H54 (cell line): ENCODE data around the gene YAF2.

Source experiments
- DNase-seq: peaks from one replicate; pipeline ENCODE4 v3.0.0; 2011; ENCODE audit warnings: low spot score, mixed read lengths; ENCODE audit not compliant: insufficient read length
- FAIRE-seq: peaks from 3 replicates; lab custom pipeline; 2011; peaks lifted over from hg19 to GRCh38; lab: Jason Lieb, UNC
- POLR2A ChIP-seq: IDR thresholded peaks from 2 replicates; pipeline ENCODE4 v1.6.1; 2011; ENCODE audit warnings: low read depth, mild to moderate bottlenecking, low read length

Gene YAF2

GRCh38 chr12:42238240-42239140, at the start of gene YAF2:
YAF2 (minus strand) TSS chr12:42238248; CDS start chr12:42238180, 68 bp downstream.
- FAIRE-seq, result no peak
- DNase-seq, result peak; percentile 95
- TF ChIP-seq POLR2A, result peak; percentile 81

- no peak for DNase-seq
- no peak for FAIRE-seq
- no peak for TF ChIP-seq POLR2A
These were observed 48.7 kb upstream of the YAF2 start for GRCh38 chr12:42286741-42287140.

GRCh38 chr12:42285431-42285830, 47.4 kb upstream of the YAF2 start:
- no peak for TF ChIP-seq POLR2A
- no peak for FAIRE-seq
- no peak for DNase-seq

- no peak for FAIRE-seq
These were observed 46.8 kb upstream of the YAF2 start for GRCh38 chr12:42284876-42285275.

GRCh38 chr12:42284157-42284556, 46.1 kb upstream of the YAF2 start:
- no peak for DNase-seq
- no peak for FAIRE-seq
- no peak for TF ChIP-seq POLR2A

More at GRCh38 chr12:42284876-42285275, 46.8 kb upstream of the YAF2 start:
- TF ChIP-seq POLR2A, result no peak
- no peak for DNase-seq

GRCh38 chr12:42283739-42284138, 45.7 kb upstream of the YAF2 start:
- DNase-seq (no peak), FAIRE-seq (no peak)
- TF ChIP-seq POLR2A, result no peak

- DNase-seq (no peak), FAIRE-seq (no peak)
- TF ChIP-seq POLR2A, result no peak
These were observed 44.2 kb upstream of the YAF2 start for GRCh38 chr12:42282294-42282693.

GRCh38 chr12:42281844-42282243, 43.8 kb upstream of the YAF2 start:
- FAIRE-seq (no peak), DNase-seq (no peak)
- no peak for TF ChIP-seq POLR2A

- no peak for TF ChIP-seq POLR2A
- FAIRE-seq (no peak), DNase-seq (no peak)
These were observed 43.2 kb upstream of the YAF2 start for GRCh38 chr12:42281278-42281677.

- FAIRE-seq, result no peak
- no peak for TF ChIP-seq POLR2A
- DNase-seq, result no peak
These were observed 40.1 kb upstream of the YAF2 start for GRCh38 chr12:42278128-42278510.

GRCh38 chr12:42277396-42278127, 39.5 kb upstream of the YAF2 start:
- no peak for FAIRE-seq

GRCh38 chr12:42275499-42275898, 37.5 kb upstream of the YAF2 start:
- no peak for DNase-seq
- no peak for TF ChIP-seq POLR2A
- no peak for FAIRE-seq

More at GRCh38 chr12:42277396-42278127, 39.5 kb upstream of the YAF2 start:
- TF ChIP-seq POLR2A, result no peak
- DNase-seq, result no peak

GRCh38 chr12:42273706-42274105, 35.7 kb upstream of the YAF2 start:
- FAIRE-seq, result no peak
- no peak for TF ChIP-seq POLR2A
- DNase-seq, result no peak

GRCh38 chr12:42270596-42270995, 32.5 kb upstream of the YAF2 start:
- no peak for FAIRE-seq
- TF ChIP-seq POLR2A, result no peak
- DNase-seq, result no peak
